Stimulated activated CD4-positive, alpha-beta T cell treated with anti-CD3 and anti-CD28 coated beads, Interleukin-2, amount 100 ng/mL, for 48 hours (primary cell): ENCODE measurements around the gene OR52N2.
A peak's percentile ranks its signal among the peaks of the same experiment; 100 is the strongest.

Experiments used
- DNase-seq, 2 donors: peaks; one replicate each; pipeline ENCODE4 v3.0.0-alpha.2; 2020

OR52N2 gene

GRCh38 chr11:5808500-5809121 is at the start of gene OR52N2:
Gene OR52N2, plus strand, starts transcription at chr11:5808924. Its CDS starts 11,412 bp downstream, at chr11:5820336.
- peak; percentile 64 to 72 for DNase-seq

- DNase-seq = no peak
Measured at GRCh38 chr11:5767056-5767455, 41.7 kb upstream of the OR52N2 start.

- DNase-seq = no peak
Measured at GRCh38 chr11:5783255-5783654, 25.5 kb upstream of the OR52N2 start, which contains the start of gene OR52N5. Gene OR52N5, minus strand, starts transcription at chr11:5783355. Its CDS starts 4,721 bp downstream, at chr11:5778634.

GRCh38 chr11:5791165-5791564 is 17.6 kb upstream of the OR52N2 start, which contains the start of gene OR52N1:
Gene OR52N1, minus strand, starts transcription at chr11:5791265. Its CDS starts 2,449 bp downstream, at chr11:5788816.
- no peak for DNase-seq

- DNase-seq = no peak
Measured at GRCh38 chr11:5796541-5796940, 12.2 kb upstream of the OR52N2 start.

- DNase-seq = no peak
Measured at GRCh38 chr11:5803982-5804381, 4.7 kb upstream of the OR52N2 start.

GRCh38 chr11:5807580-5807979 is 1.1 kb upstream of the OR52N2 start:
- no peak for DNase-seq

GRCh38 chr11:5809122-5809519 is 397 bp downstream of the OR52N2 start:
- DNase-seq = no peak

GRCh38 chr11:5809905-5810795 is 1.4 kb downstream of the OR52N2 start:
- DNase-seq = no peak

GRCh38 chr11:5815534-5815933 is 6.8 kb downstream of the OR52N2 start:
- DNase-seq = no peak

GRCh38 chr11:5818245-5818886 is 9.6 kb downstream of the OR52N2 start:
- DNase-seq = no peak

GRCh38 chr11:5831196-5831829 is 22.6 kb downstream of the OR52N2 start:
- DNase-seq = no peak

GRCh38 chr11:5833446-5833845 is 24.7 kb downstream of the OR52N2 start:
- no peak for DNase-seq

- DNase-seq = no peak
Measured at GRCh38 chr11:5837695-5838094, 29.0 kb downstream of the OR52N2 start.

- no peak for DNase-seq
Measured at GRCh38 chr11:5841797-5842196, 33.1 kb downstream of the OR52N2 start, which contains the start of gene OR52E6. Gene OR52E6, minus strand, starts transcription at chr11:5841897. Its CDS starts 0 bp downstream, at chr11:5841897.

GRCh38 chr11:5846701-5847100 is 38.0 kb downstream of the OR52N2 start:
- no peak for DNase-seq

GRCh38 chr11:5847711-5848110 is 39.0 kb downstream of the OR52N2 start:
- DNase-seq = no peak

- DNase-seq = no peak
Measured at GRCh38 chr11:5851002-5851401, 42.3 kb downstream of the OR52N2 start.

- no peak for DNase-seq
Measured at GRCh38 chr11:5857590-5857989, 48.9 kb downstream of the OR52N2 start, which contains the start of gene OR52E8. Gene OR52E8, minus strand, starts transcription at chr11:5857690. Its CDS starts 0 bp downstream, at chr11:5857690.

- no peak for DNase-seq
Measured at GRCh38 chr11:5865826-5866225, 57.1 kb downstream of the OR52N2 start.
